Fibroblast of peridontal ligament (primary cell): Measurements from ENCODE around the gene IRF7.
"Not testable (repeated sequence)": the region's sequence is repeated elsewhere in the genome, so short reads cannot be mapped to it uniquely, and the experiment has no call there.

ENCODE experiments used
- DNase-seq: peaks from one replicate; pipeline ENCODE4 v3.0.0-alpha.2; 2010; ENCODE audit errors: extremely low read depth

IRF7 gene

GRCh38 chr11:615504-616319 is at the start of gene IRF7:
IRF7 (minus strand) TSS chr11:615950; CDS start chr11:615364, 586 bp downstream.
- peak; percentile 84 for DNase-seq

- no peak for DNase-seq
Observed at GRCh38 chr11:665062-665703, 49.4 kb upstream of the IRF7 start.

- peak; percentile 57 for DNase-seq
Observed at GRCh38 chr11:662689-663274, 47.0 kb upstream of the IRF7 start.

GRCh38 chr11:660681-661444 is 45.1 kb upstream of the IRF7 start:
- no peak for DNase-seq

- DNase-seq = no peak
Observed at GRCh38 chr11:660281-660680, 44.5 kb upstream of the IRF7 start.

- DNase-seq = no peak
Observed at GRCh38 chr11:659532-660085, 43.9 kb upstream of the IRF7 start.

- DNase-seq = no peak
Observed at GRCh38 chr11:657691-658126, 42.0 kb upstream of the IRF7 start.

- DNase-seq = no peak
Observed at GRCh38 chr11:656866-657265, 41.1 kb upstream of the IRF7 start.

GRCh38 chr11:656426-656825 is 40.7 kb upstream of the IRF7 start:
- no peak for DNase-seq

GRCh38 chr11:655036-655726 is 39.4 kb upstream of the IRF7 start:
- no peak for DNase-seq

GRCh38 chr11:654444-654843 is 38.7 kb upstream of the IRF7 start:
- not testable (repeated sequence) for DNase-seq

GRCh38 chr11:653837-654236 is 38.1 kb upstream of the IRF7 start:
- no peak for DNase-seq

- DNase-seq = not testable (repeated sequence)
Observed at GRCh38 chr11:653136-653535, 37.4 kb upstream of the IRF7 start.

- peak; percentile 18 for DNase-seq
Observed at GRCh38 chr11:650482-650881, 34.7 kb upstream of the IRF7 start.

GRCh38 chr11:647672-648158 is 32.0 kb upstream of the IRF7 start:
- not testable (repeated sequence) for DNase-seq

- no peak for DNase-seq
Observed at GRCh38 chr11:646214-646613, 30.5 kb upstream of the IRF7 start.

- no peak for DNase-seq
Observed at GRCh38 chr11:645536-645935, 29.8 kb upstream of the IRF7 start.

- no peak for DNase-seq
Observed at GRCh38 chr11:643849-644738, 28.3 kb upstream of the IRF7 start.

GRCh38 chr11:643366-643765 is 27.6 kb upstream of the IRF7 start:
- DNase-seq = no peak

GRCh38 chr11:641806-642370 is 26.1 kb upstream of the IRF7 start:
- no peak for DNase-seq
